Measurements from ENCODE around the gene PRKD1.

Gene PRKD1

DNA sequence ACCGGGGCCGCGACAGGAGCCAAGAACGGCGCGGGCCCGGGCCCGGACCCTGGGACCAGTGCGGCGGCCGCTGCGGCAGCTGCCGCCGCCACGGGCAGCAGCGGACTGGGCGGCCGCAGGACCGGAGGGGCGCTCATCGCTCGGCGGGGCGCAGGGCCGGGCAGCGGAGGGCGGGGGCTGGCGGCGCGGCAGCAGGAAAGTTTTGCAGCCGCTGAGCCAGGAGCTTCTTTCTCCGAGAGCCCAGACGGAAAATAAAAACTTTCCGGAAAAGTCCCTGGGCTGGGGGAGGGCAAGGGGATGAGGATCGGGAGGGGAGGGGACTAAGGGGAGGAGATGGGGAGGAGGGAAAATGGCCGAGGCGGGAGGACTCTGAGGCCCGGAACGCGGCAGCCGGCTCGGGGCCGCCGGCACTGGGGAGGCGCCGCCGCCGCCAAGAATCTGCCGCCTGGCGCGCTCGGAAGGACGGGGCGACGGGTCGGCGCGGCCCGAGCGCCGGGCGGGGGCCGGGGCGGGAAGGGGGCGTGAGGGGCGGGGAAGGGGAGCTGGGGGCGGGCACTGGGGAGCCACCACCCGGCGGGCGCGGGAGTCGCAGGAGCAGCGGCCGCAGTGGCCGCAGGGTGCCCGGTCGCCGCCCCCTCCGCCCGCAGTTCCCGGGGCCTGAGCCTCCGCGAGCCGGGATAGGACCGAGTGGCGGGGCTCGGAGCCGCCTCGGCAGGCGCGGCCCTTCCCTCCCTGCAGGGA is at the start of gene PRKD1:
TSS of gene PRKD1 (minus strand) at position 472 of the 741 bp plus-strand sequence.
- Histone ChIP-seq H3K4me3 (ENCODE audit: low read depth, low read length) (peak within 1 kb of the TSS; percentile 72), H3K4me1 (ENCODE audit: control insufficient read depth, insufficient read depth, low read length) (peaks cover 8% of the 10 kb centered on the region), H3K9me3 (ENCODE audit: control insufficient read depth, insufficient read depth, low read length) (no peaks in the 10 kb centered on the region), H3K9ac (ENCODE audit: low read depth, low read length) (no peak within 1 kb of the TSS), H3K27me3 (ENCODE audit: control insufficient read depth, insufficient read depth, low read length) (peaks cover 46% of the 10 kb centered on the region), H3K36me3 (ENCODE audit: control insufficient read depth, insufficient read depth, low read length) (no peaks in the 10 kb centered on the region)

DNA sequence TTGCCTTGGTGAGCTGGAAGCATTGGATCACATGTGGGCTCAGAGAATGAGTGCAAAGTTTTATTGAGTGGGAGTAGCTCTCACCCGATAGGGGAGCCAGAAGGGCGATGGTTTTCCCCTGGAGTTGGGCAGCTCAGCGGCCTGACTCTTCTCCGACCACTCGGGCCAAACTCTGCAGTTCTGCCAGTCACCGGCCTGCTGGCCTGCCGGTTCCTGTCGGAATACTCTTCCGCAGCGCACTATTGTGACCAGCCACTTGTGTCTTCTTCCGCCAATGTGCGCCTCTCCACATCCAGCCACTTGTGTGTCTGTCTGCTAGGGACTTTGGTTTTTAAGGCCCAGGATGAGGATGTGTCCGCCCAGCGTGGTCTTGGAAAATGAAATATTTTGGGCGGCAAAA is 43.5 kb upstream of the PRKD1 start:
- Histone ChIP-seq H3K9me3 (ENCODE audit: control insufficient read depth, insufficient read depth, low read length) (no peaks in the 10 kb centered on the region), H3K4me1 (ENCODE audit: control insufficient read depth, insufficient read depth, low read length) (no peaks in the 10 kb centered on the region), H3K36me3 (ENCODE audit: control insufficient read depth, insufficient read depth, low read length) (no peaks in the 10 kb centered on the region), H3K27me3 (ENCODE audit: control insufficient read depth, insufficient read depth, low read length) (no peaks in the 10 kb centered on the region), H3K9ac (ENCODE audit: low read depth, low read length) (no peak overlapping the region), H3K4me3 (ENCODE audit: low read depth, low read length) (no peak overlapping the region)

DNA sequence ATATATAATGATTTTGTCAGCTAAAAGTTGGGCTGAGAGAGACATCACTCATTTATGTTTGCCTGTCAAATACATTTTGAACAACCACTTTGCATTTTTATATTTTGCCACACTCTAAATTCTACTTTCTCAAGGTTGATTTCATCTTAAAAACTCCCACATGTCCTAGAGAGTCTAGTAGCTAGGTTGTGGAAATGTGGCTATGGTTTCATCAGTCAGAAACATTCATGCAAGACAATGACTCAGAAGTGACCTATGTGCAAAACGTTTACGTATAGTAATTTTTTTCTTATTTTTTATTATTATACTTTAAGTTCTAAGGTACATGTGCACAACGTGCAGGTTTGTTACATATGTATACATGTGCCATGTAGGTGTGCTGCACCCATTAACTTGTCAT is 27.4 kb upstream of the PRKD1 start:
- Histone ChIP-seq H3K27me3 (ENCODE audit: control insufficient read depth, insufficient read depth, low read length) (no peaks in the 10 kb centered on the region), H3K9ac (ENCODE audit: low read depth, low read length) (no peak overlapping the region), H3K9me3 (ENCODE audit: control insufficient read depth, insufficient read depth, low read length) (no peaks in the 10 kb centered on the region), H3K4me3 (ENCODE audit: low read depth, low read length) (no peak overlapping the region), H3K36me3 (ENCODE audit: control insufficient read depth, insufficient read depth, low read length) (no peaks in the 10 kb centered on the region), H3K4me1 (ENCODE audit: control insufficient read depth, insufficient read depth, low read length) (no peaks in the 10 kb centered on the region)

DNA sequence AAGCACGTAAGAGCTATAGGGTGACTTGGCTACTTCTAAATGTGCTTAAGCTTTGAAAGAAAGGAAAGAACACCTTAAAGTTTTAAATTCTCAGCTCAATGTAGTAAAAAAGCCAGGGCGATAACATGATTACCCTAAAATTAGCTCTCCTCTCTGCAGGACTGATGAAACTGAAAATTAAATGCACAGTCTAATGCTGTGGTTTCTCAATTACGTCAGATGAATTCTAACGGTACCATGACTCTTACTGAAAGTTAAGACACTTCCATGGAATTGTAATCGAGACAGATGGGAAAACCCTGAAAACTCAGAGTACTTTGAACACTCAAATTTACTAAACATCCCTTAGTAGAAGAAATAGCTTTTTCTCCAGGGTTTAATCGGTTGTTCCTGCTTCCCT is 25.9 kb upstream of the PRKD1 start:
- no peaks in the 10 kb centered on the region for H3K4me1 ChIP-seq (ENCODE audit: control insufficient read depth, insufficient read depth, low read length)
- no peak overlapping the region for H3K4me3 ChIP-seq (ENCODE audit: low read depth, low read length)
- no peaks in the 10 kb centered on the region for H3K36me3 ChIP-seq (ENCODE audit: control insufficient read depth, insufficient read depth, low read length)
- H3K27me3 ChIP-seq (ENCODE audit: control insufficient read depth, insufficient read depth, low read length): no peaks in the 10 kb centered on the region
- no peaks in the 10 kb centered on the region for H3K9me3 ChIP-seq (ENCODE audit: control insufficient read depth, insufficient read depth, low read length)
- H3K9ac ChIP-seq (ENCODE audit: low read depth, low read length): no peak overlapping the region

DNA sequence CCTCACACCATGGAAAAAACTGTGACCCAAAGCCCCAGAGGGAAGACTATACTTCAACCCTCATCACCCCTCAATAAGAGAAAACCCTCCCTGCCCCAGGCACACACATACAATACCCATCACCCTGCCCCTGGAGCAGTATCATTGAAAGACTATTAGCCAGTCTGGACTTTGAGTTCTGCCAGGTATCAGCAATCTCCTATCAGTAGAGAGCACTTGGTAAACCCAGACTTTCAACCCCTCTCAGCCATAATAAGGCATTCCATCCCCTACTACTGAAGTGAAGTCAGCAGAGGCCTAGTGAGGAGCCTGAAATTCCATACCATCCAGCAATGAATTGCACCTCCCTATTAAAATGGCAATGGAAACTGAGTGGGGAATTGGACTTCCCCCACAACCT is 16.4 kb upstream of the PRKD1 start:
- H3K9ac ChIP-seq (ENCODE audit: low read depth, low read length): no peak overlapping the region
- no peaks in the 10 kb centered on the region for H3K9me3 ChIP-seq (ENCODE audit: control insufficient read depth, insufficient read depth, low read length)
- H3K27me3 ChIP-seq (ENCODE audit: control insufficient read depth, insufficient read depth, low read length): peaks cover 19% of the 10 kb centered on the region
- H3K4me1 ChIP-seq (ENCODE audit: control insufficient read depth, insufficient read depth, low read length): no peaks in the 10 kb centered on the region
- no peak overlapping the region for H3K4me3 ChIP-seq (ENCODE audit: low read depth, low read length)
- H3K36me3 ChIP-seq (ENCODE audit: control insufficient read depth, insufficient read depth, low read length): no peaks in the 10 kb centered on the region

DNA sequence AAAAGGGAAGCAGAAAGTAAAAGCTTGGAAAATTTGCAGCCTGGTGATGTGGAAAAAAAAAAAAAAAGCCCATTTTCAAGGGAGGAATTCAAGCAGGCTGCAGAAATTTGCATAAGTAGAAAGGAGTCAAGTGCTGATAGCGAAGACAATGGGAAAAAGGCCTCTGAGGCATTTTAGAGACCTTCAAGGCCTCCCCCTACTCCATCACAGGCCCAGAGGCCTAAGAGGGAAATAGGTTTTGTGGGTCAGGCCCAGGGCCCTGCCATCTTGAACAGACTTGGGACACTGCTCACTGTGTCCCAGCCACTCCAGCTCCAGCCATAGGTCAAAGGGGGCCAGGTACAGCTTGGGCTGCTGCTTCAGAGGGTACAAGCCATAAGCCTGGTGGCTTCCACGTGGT is 13.8 kb upstream of the PRKD1 start:
- no peak overlapping the region for H3K4me3 ChIP-seq (ENCODE audit: low read depth, low read length)
- H3K9ac ChIP-seq (ENCODE audit: low read depth, low read length): no peak overlapping the region
- no peaks in the 10 kb centered on the region for H3K4me1 ChIP-seq (ENCODE audit: control insufficient read depth, insufficient read depth, low read length)
- H3K36me3 ChIP-seq (ENCODE audit: control insufficient read depth, insufficient read depth, low read length): no peaks in the 10 kb centered on the region
- peaks cover 19% of the 10 kb centered on the region for H3K27me3 ChIP-seq (ENCODE audit: control insufficient read depth, insufficient read depth, low read length)
- no peaks in the 10 kb centered on the region for H3K9me3 ChIP-seq (ENCODE audit: control insufficient read depth, insufficient read depth, low read length)

DNA sequence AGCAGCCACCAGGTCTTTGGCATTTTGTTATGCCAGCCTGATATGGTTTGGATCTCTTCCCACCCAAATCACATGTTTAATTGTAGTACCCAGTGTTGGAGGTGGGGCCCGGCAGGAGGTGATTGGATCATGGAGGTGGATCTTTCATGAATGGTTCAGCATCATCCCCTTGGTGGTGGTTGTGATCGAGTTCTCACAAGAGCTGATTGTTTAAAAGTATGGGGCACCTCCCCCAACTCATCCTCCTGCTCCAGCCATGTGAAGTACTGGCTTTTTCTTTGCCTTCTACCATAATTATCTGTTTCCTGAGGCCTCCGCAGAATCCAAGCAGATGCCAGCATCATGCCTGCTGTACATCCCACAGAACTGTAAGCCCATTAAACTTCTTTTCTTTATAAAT is 12.8 kb upstream of the PRKD1 start:
- H3K9me3 ChIP-seq (ENCODE audit: control insufficient read depth, insufficient read depth, low read length): no peaks in the 10 kb centered on the region
- no peaks in the 10 kb centered on the region for H3K36me3 ChIP-seq (ENCODE audit: control insufficient read depth, insufficient read depth, low read length)
- H3K9ac ChIP-seq (ENCODE audit: low read depth, low read length): no peak overlapping the region
- H3K4me1 ChIP-seq (ENCODE audit: control insufficient read depth, insufficient read depth, low read length): no peaks in the 10 kb centered on the region
- peaks cover 19% of the 10 kb centered on the region for H3K27me3 ChIP-seq (ENCODE audit: control insufficient read depth, insufficient read depth, low read length)
- H3K4me3 ChIP-seq (ENCODE audit: low read depth, low read length): no peak overlapping the region

DNA sequence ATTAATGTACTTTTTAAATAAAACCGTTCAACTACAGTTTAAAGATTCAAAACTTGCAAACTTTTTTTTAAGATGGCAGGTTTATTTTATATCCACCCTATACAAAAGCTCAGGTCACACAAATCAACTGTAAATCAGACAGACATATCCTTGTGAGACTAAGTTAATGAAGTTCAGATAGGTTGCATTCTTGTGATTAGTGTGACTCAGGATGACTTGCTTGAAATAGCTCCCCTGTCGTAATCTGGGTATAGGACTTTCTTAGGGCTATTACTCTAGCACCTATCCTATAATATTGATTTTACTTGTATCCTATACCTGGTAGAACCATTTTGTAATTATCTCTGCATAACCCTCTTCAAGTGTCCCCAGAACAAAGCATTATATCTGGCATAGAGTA is 9.5 kb upstream of the PRKD1 start:
- peaks cover 16% of the 10 kb centered on the region for H3K27me3 ChIP-seq (ENCODE audit: control insufficient read depth, insufficient read depth, low read length)
- H3K4me1 ChIP-seq (ENCODE audit: control insufficient read depth, insufficient read depth, low read length): no peaks in the 10 kb centered on the region
- no peaks in the 10 kb centered on the region for H3K9me3 ChIP-seq (ENCODE audit: control insufficient read depth, insufficient read depth, low read length)
- H3K4me3 ChIP-seq (ENCODE audit: low read depth, low read length): no peak overlapping the region
- no peak overlapping the region for H3K9ac ChIP-seq (ENCODE audit: low read depth, low read length)
- H3K36me3 ChIP-seq (ENCODE audit: control insufficient read depth, insufficient read depth, low read length): no peaks in the 10 kb centered on the region

DNA sequence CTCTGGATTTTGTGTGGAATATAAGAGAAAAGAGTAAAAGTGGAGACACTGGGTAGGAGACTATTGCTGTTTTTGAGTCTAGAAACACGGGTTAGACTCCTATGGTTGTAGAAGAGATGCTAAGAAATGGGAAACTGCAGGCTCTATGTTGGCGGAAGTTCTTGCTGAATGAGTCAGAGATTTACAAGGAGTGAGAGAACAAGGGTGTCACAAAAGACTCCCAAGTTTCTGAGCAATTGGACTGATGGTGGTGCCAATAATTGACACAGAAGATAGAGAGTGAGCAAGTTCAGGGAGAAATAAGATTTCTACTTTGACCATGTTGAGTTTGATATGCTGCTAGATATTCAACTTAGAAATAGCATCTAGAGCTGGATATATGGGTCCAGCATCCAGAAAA is 2.6 kb upstream of the PRKD1 start:
- no peaks in the 10 kb centered on the region for H3K36me3 ChIP-seq (ENCODE audit: control insufficient read depth, insufficient read depth, low read length)
- H3K9me3 ChIP-seq (ENCODE audit: control insufficient read depth, insufficient read depth, low read length): no peaks in the 10 kb centered on the region
- H3K9ac ChIP-seq (ENCODE audit: low read depth, low read length): no peak overlapping the region
- H3K4me3 ChIP-seq (ENCODE audit: low read depth, low read length): no peak overlapping the region
- H3K27me3 ChIP-seq (ENCODE audit: control insufficient read depth, insufficient read depth, low read length): peaks cover 46% of the 10 kb centered on the region
- peaks cover 5% of the 10 kb centered on the region for H3K4me1 ChIP-seq (ENCODE audit: control insufficient read depth, insufficient read depth, low read length)

DNA sequence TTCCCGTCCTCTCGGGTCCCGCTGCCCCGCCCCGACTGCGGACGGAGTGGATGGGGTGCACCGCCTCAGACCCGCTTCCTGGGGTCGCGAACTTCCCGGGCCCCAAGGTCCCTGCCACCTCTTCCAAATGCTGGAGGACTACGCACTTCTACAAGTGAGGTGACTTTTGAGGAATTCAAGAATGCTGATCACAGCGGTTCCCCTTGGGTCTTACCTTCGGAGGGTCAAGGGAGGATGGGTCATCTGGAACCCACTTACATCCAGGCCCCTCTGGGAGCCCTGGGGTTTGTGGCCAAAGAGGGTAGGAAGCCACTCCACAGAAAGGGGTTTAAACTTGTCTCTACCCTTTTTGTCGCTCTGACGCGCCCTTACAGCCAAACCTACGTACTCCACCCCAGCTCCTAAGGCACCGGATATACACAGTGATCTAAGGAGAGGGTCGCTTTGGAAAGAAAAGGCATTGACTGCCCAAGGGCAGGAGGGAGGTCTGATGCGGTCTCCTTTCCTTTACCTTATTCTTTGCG is 532 bp upstream of the PRKD1 start:
- Histone ChIP-seq H3K4me1 (ENCODE audit: control insufficient read depth, insufficient read depth, low read length) (peaks cover 8% of the 10 kb centered on the region), H3K4me3 (ENCODE audit: low read depth, low read length) (peak overlapping the region; percentile 72), H3K9me3 (ENCODE audit: control insufficient read depth, insufficient read depth, low read length) (no peaks in the 10 kb centered on the region), H3K36me3 (ENCODE audit: control insufficient read depth, insufficient read depth, low read length) (no peaks in the 10 kb centered on the region), H3K27me3 (ENCODE audit: control insufficient read depth, insufficient read depth, low read length) (peaks cover 46% of the 10 kb centered on the region), H3K9ac (ENCODE audit: low read depth, low read length) (no peak overlapping the region)

DNA sequence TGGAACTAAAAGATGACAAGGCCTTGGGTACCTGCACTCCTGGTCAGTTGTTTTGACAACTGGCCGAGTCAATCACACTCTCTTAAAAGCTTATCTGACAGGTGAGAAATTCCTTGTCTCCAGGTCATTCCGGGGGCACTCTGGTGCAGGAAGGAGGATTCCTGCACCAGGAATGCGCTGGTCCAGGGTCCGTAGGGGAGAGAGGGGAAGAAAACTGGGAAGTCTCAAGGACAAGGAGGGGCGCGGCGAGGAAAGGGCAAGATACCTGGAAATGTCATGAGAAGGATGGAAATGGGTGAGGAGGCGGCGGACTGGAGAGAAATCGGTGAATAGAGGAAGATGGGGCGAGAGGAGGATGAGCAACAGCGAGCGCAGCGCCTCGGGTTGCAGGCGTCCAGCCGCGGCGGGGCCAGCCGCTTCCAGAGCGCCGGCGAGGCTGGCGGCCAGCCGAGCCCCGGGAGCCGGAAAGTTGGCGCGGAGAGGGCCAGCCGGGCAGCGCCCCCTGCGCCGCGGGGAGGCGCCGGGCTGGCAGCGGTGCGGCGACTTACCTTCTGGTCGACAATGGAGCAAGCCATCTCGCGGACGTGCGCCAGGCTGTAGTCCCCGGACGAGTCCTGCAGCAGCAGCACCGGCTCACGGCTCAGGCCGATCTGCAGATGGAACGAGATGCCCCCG is 809 bp downstream of the PRKD1 start:
- H3K9ac ChIP-seq (ENCODE audit: low read depth, low read length): no peak overlapping the region
- H3K36me3 ChIP-seq (ENCODE audit: control insufficient read depth, insufficient read depth, low read length): no peaks in the 10 kb centered on the region
- H3K4me3 ChIP-seq (ENCODE audit: low read depth, low read length): peak overlapping the region; percentile 72
- H3K4me1 ChIP-seq (ENCODE audit: control insufficient read depth, insufficient read depth, low read length): peaks cover 8% of the 10 kb centered on the region
- peaks cover 43% of the 10 kb centered on the region for H3K27me3 ChIP-seq (ENCODE audit: control insufficient read depth, insufficient read depth, low read length)
- no peaks in the 10 kb centered on the region for H3K9me3 ChIP-seq (ENCODE audit: control insufficient read depth, insufficient read depth, low read length)

DNA sequence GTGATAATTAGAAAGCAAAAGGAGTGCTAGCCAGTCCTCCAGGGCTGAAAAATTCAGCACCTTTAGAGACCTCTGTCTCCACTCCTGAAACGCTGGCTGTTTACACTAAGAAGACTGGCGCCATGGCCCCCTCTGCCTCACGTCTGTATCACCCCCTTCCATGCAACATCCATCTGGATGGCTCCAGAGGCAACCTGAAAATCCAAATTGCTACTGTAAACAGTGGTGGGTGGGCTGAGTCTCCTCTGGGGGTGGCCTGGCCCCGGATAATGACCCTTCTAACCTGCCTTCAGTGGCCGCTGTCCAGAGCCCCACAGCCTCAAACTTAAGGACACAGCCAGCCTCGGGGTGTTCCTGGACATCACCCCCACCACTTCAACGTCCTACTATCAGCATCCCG is 1.4 kb downstream of the PRKD1 start:
- Histone ChIP-seq H3K9ac (ENCODE audit: low read depth, low read length) (no peak overlapping the region), H3K4me3 (ENCODE audit: low read depth, low read length) (peak overlapping the region; percentile 72), H3K9me3 (ENCODE audit: control insufficient read depth, insufficient read depth, low read length) (no peaks in the 10 kb centered on the region)

More for the DNA sequence above, 1.4 kb downstream of the PRKD1 start:
- H3K36me3 ChIP-seq (ENCODE audit: control insufficient read depth, insufficient read depth, low read length): no peaks in the 10 kb centered on the region
- peaks cover 42% of the 10 kb centered on the region for H3K27me3 ChIP-seq (ENCODE audit: control insufficient read depth, insufficient read depth, low read length)
- H3K4me1 ChIP-seq (ENCODE audit: control insufficient read depth, insufficient read depth, low read length): peaks cover 8% of the 10 kb centered on the region
